Measurements from ENCODE around the gene RNF212B. TPM values are rescaled to one million over a fixed set of nuclear protein-coding genes. Genes with fewer than 3 reads are reported as not detected.
"Not testable (repeated sequence)": the region's sequence is repeated elsewhere in the genome, so short reads cannot be mapped to it uniquely, and the experiment has no call there.

The RNF212B gene
- total RNA-seq, 4 donors from 2014 or later, result not detected

GRCh38 chr14:23249824-23250223 lies 12.1 kb downstream of the RNF212B start:
- TF ChIP-seq CTCF (IDR thresholded peaks at IDR 0.05) (no peak), EP300 (IDR thresholded peaks at IDR 0.05) (no peak), POLR2AphosphoS5 (IDR thresholded peaks at IDR 0.05) (no peak)
- Histone ChIP-seq H3K4me3 (no peak overlapping the region), H3K9me3 (no peaks in the 10 kb centered on the region), H3K27me3 (no peaks in the 10 kb centered on the region), H3K4me1 (no peaks in the 10 kb centered on the region), H3K27ac (no peak overlapping the region), H3K36me3 (no peaks in the 10 kb centered on the region)
- DNase-seq (ENCODE audit: low spot score in 2 of 2), result no peak
- 78% methylated on average over 6 of the region's 6 CpGs for WGBS

GRCh38 chr14:23252006-23252405 lies 14.3 kb downstream of the RNF212B start:
- Histone ChIP-seq H3K36me3 (no peaks in the 10 kb centered on the region), H3K9me3 (no peaks in the 10 kb centered on the region), H3K27me3 (no peaks in the 10 kb centered on the region), H3K4me1 (no peaks in the 10 kb centered on the region), H3K4me3 (no peak overlapping the region), H3K27ac (no peak overlapping the region)
- 57% methylated on average over 3 of the region's 3 CpGs for WGBS
- no peak for DNase-seq (ENCODE audit: low spot score in 2 of 2)
- no peak for TF ChIP-seq POLR2A (IDR thresholded peaks at IDR 0.05)
- TF ChIP-seq CTCF (IDR thresholded peaks at IDR 0.05), result no peak
- TF ChIP-seq EP300 (IDR thresholded peaks at IDR 0.05), result no peak
- no peak for TF ChIP-seq POLR2AphosphoS5 (IDR thresholded peaks at IDR 0.05)

GRCh38 chr14:23252420-23253333 lies 14.9 kb downstream of the RNF212B start:
- Histone ChIP-seq H3K27me3 (no peaks in the 10 kb centered on the region), H3K4me3 (no peak overlapping the region), H3K9me3 (no peaks in the 10 kb centered on the region), H3K36me3 (no peaks in the 10 kb centered on the region), H3K27ac (no peak overlapping the region), H3K4me1 (no peaks in the 10 kb centered on the region)
- 65% methylated on average over 4 of the region's 4 CpGs for WGBS
- TF ChIP-seq CTCF (IDR thresholded peaks at IDR 0.05) (no peak), POLR2A (IDR thresholded peaks at IDR 0.05) (no peak), POLR2AphosphoS5 (IDR thresholded peaks at IDR 0.05) (no peak), EP300 (IDR thresholded peaks at IDR 0.05) (no peak)
- DNase-seq (ENCODE audit: low spot score in 2 of 2), result no peak

- no peak for DNase-seq (ENCODE audit: low spot score in 2 of 2)
- 93% methylated on average over 5 of the region's 5 CpGs for WGBS
- Histone ChIP-seq H3K27ac (no peak overlapping the region), H3K4me3 (no peak overlapping the region), H3K27me3 (no peaks in the 10 kb centered on the region), H3K9me3 (no peaks in the 10 kb centered on the region), H3K36me3 (no peaks in the 10 kb centered on the region), H3K4me1 (no peaks in the 10 kb centered on the region)
- TF ChIP-seq POLR2A (IDR thresholded peaks at IDR 0.05), result no peak
- TF ChIP-seq POLR2AphosphoS5 (IDR thresholded peaks at IDR 0.05), result no peak
- no peak for TF ChIP-seq CTCF (IDR thresholded peaks at IDR 0.05)
- no peak for TF ChIP-seq EP300 (IDR thresholded peaks at IDR 0.05)
Observed at GRCh38 chr14:23258256-23258655, 20.5 kb downstream of the RNF212B start.

- no peak for DNase-seq (ENCODE audit: low spot score in 2 of 2)
- no peak for TF ChIP-seq POLR2AphosphoS5 (IDR thresholded peaks at IDR 0.05)
- TF ChIP-seq EP300 (IDR thresholded peaks at IDR 0.05), result no peak
- no peak for TF ChIP-seq POLR2A (IDR thresholded peaks at IDR 0.05)
- no peak for TF ChIP-seq CTCF (IDR thresholded peaks at IDR 0.05)
- Histone ChIP-seq H3K4me1 (no peaks in the 10 kb centered on the region), H3K4me3 (no peak overlapping the region), H3K27ac (no peak overlapping the region), H3K27me3 (no peaks in the 10 kb centered on the region), H3K9me3 (no peaks in the 10 kb centered on the region), H3K36me3 (no peaks in the 10 kb centered on the region)
Observed at GRCh38 chr14:23259426-23259825, 21.7 kb downstream of the RNF212B start.

GRCh38 chr14:23260849-23261248 lies 23.1 kb downstream of the RNF212B start:
- not testable (repeated sequence) for DNase-seq (ENCODE audit: low spot score in 2 of 2); H3K4me3 ChIP-seq; H3K27ac ChIP-seq; H3K27me3 ChIP-seq; H3K9me3 ChIP-seq; H3K36me3 ChIP-seq; H3K4me1 ChIP-seq
- 84% methylated on average over 8 of the region's 8 CpGs for WGBS
